MG63 (cell line): ENCODE data around the gene DPP8. TPM values are rescaled to one million over a fixed set of nuclear protein-coding genes. Genes with fewer than 3 reads are reported as not detected.
"Not testable (repeated sequence)": the region's sequence is repeated elsewhere in the genome, so short reads cannot be mapped to it uniquely, and the experiment has no call there.

Source experiments
- DNase-seq: peaks from one replicate; pipeline ENCODE4 v3.0.0-alpha.2; 2020
- H3K27me3 ChIP-seq: fragments of 250-450 bp; sonication (Bioruptor Pico); 2 replicates; pipeline ENCODE4 v1.5.1; 2020; ENCODE audit warnings: mild to moderate bottlenecking, moderate library complexity
- H3K36me3 ChIP-seq: fragments of 250-450 bp; sonication (Bioruptor Pico); 2 replicates; pipeline ENCODE4 v1.5.1; 2020; ENCODE audit warnings: mild to moderate bottlenecking, moderate library complexity
- H3K4me3 ChIP-seq: fragments of 250-450 bp; sonication (Bioruptor Pico); 2 replicates; pipeline ENCODE4 v1.5.1; 2020; ENCODE audit warnings: mild to moderate bottlenecking, moderate library complexity
- H3K9me3 ChIP-seq: fragments of 250-450 bp; sonication (Bioruptor Pico); 2 replicates; pipeline ENCODE4 v1.5.1; 2020; ENCODE audit warnings: mild to moderate bottlenecking, moderate library complexity
- total RNA-seq: library from RNA; depleted of rRNA; stranded (reverse); fragments of >200 nt; shearing (Covaris generic); gene quantifications from 2 replicates; pipeline ENCODE4 v1.2.3, GENCODE V29; 2014; ENCODE audit warnings: low replicate concordance; rRNA removed

The DPP8 gene
- total RNA-seq, 1 experiment from 2014 or later: 8.0 TPM

- no peaks in the 10 kb centered on the region for H3K27me3 ChIP-seq
- no peaks in the 10 kb centered on the region for H3K36me3 ChIP-seq
- DNase-seq: peak; percentile 72
- H3K4me3 ChIP-seq: no peak overlapping the region
- no peaks in the 10 kb centered on the region for H3K9me3 ChIP-seq
Measured at GRCh38 chr15:65400760-65401610, 116.5 kb downstream of the DPP8 start.

GRCh38 chr15:65399997-65400396 lies 117.5 kb downstream of the DPP8 start:
- H3K27me3 ChIP-seq: no peaks in the 10 kb centered on the region
- no peaks in the 10 kb centered on the region for H3K36me3 ChIP-seq
- no peak for DNase-seq
- no peaks in the 10 kb centered on the region for H3K9me3 ChIP-seq
- H3K4me3 ChIP-seq: no peak overlapping the region

- no peaks in the 10 kb centered on the region for H3K27me3 ChIP-seq
- no peak for DNase-seq
- no peaks in the 10 kb centered on the region for H3K9me3 ChIP-seq
- H3K36me3 ChIP-seq: no peaks in the 10 kb centered on the region
- no peak overlapping the region for H3K4me3 ChIP-seq
Measured at GRCh38 chr15:65399001-65399706, 118.3 kb downstream of the DPP8 start.

- H3K9me3 ChIP-seq, DNase-seq, H3K4me3 ChIP-seq, H3K27me3 ChIP-seq, H3K36me3 ChIP-seq: not testable (repeated sequence)
Measured at GRCh38 chr15:65398486-65398885, 119.0 kb downstream of the DPP8 start.

- H3K9me3 ChIP-seq: no peaks in the 10 kb centered on the region
- H3K27me3 ChIP-seq: no peaks in the 10 kb centered on the region
- no peak overlapping the region for H3K4me3 ChIP-seq
- no peaks in the 10 kb centered on the region for H3K36me3 ChIP-seq
- no peak for DNase-seq
Measured at GRCh38 chr15:65396965-65397317, 120.5 kb downstream of the DPP8 start.

GRCh38 chr15:65396283-65396964 lies 121.1 kb downstream of the DPP8 start:
- Histone ChIP-seq H3K4me3 (no peak overlapping the region), H3K36me3 (no peaks in the 10 kb centered on the region), H3K27me3 (no peaks in the 10 kb centered on the region), H3K9me3 (no peaks in the 10 kb centered on the region)
- no peak for DNase-seq

- Histone ChIP-seq H3K4me3 (no peak overlapping the region), H3K27me3 (no peaks in the 10 kb centered on the region), H3K9me3 (no peaks in the 10 kb centered on the region), H3K36me3 (no peaks in the 10 kb centered on the region)
- no peak for DNase-seq
Measured at GRCh38 chr15:65395567-65396202, 121.8 kb downstream of the DPP8 start.

- Histone ChIP-seq H3K27me3 (no peaks in the 10 kb centered on the region), H3K4me3 (no peak overlapping the region), H3K36me3 (no peaks in the 10 kb centered on the region), H3K9me3 (no peaks in the 10 kb centered on the region)
- DNase-seq: no peak
Measured at GRCh38 chr15:65394936-65395335, 122.6 kb downstream of the DPP8 start.

GRCh38 chr15:65394280-65394789 lies 123.2 kb downstream of the DPP8 start:
- no peak for DNase-seq

GRCh38 chr15:65393557-65393956 lies 123.9 kb downstream of the DPP8 start:
- Histone ChIP-seq H3K4me3 (no peak overlapping the region), H3K36me3 (no peaks in the 10 kb centered on the region)

More at GRCh38 chr15:65394280-65394789, 123.2 kb downstream of the DPP8 start:
- no peaks in the 10 kb centered on the region for H3K36me3 ChIP-seq
- H3K4me3 ChIP-seq: no peak overlapping the region
- no peaks in the 10 kb centered on the region for H3K9me3 ChIP-seq
- H3K27me3 ChIP-seq: no peaks in the 10 kb centered on the region

GRCh38 chr15:65393091-65393490 lies 124.4 kb downstream of the DPP8 start:
- H3K36me3 ChIP-seq: no peaks in the 10 kb centered on the region
- DNase-seq: no peak
- H3K4me3 ChIP-seq: no peak overlapping the region
- H3K27me3 ChIP-seq: no peaks in the 10 kb centered on the region
- no peaks in the 10 kb centered on the region for H3K9me3 ChIP-seq

More at GRCh38 chr15:65393557-65393956, 123.9 kb downstream of the DPP8 start:
- no peak for DNase-seq
- Histone ChIP-seq H3K27me3 (no peaks in the 10 kb centered on the region), H3K9me3 (no peaks in the 10 kb centered on the region)

Other genes starting within 250 kb of the DPP8 start
- 6.3 and 10.2 TPM in 2 replicates for gene PARP16, start 230.8 kb downstream of the DPP8 start, total RNA-seq
- gene RNU5A-1, start 221.6 kb downstream of the DPP8 start, total RNA-seq: not detected in 2 replicates
- gene RNU5B-1, start 213.0 kb downstream of the DPP8 start, total RNA-seq: not detected in 2 replicates
- gene IGDCC3, start 139.7 kb downstream of the DPP8 start, total RNA-seq: not detected in 2 replicates
- 1.1 and 3.0 TPM in 2 replicates for gene IGDCC4, start 94.7 kb downstream of the DPP8 start, total RNA-seq
- gene HACD3, start 12.8 kb upstream of the DPP8 start, total RNA-seq: 111 and 147 TPM in 2 replicates
- 26.3 and 34.6 TPM in 2 replicates for gene INTS14, start 93.4 kb upstream of the DPP8 start, total RNA-seq
- gene SLC24A1, start 104.2 kb upstream of the DPP8 start, total RNA-seq: 3.3 and 10.1 TPM in 2 replicates